Natural killer cell treated with Interleukin-12 subunit alpha and Interleukin-12 subunit beta and Interleukin-15 and Interleukin-18, amount 100 ng/mL, for 72 hours (primary cell): ENCODE measurements around the gene MYL5. TPM values are rescaled to one million over a fixed set of nuclear protein-coding genes. Genes with fewer than 3 reads are reported as not detected.
"Not testable (repeated sequence)": the region's sequence is repeated elsewhere in the genome, so short reads cannot be mapped to it uniquely, and the experiment has no call there.

Experiments used
- ATAC-seq, 2 donors: fragments of 150-1000 bp; cut with Tn5 transposase in 1 of 2; sonication (Bioruptor Pico), chemical (Tn5 transposase) in 1 of 2; 2 replicates each; pipeline ENCODE4 v1.10.0; 2021
- DNase-seq: peaks from one replicate; pipeline ENCODE4 v3.0.0; 2022; ENCODE audit warnings: low spot score
- H3K27ac Mint-ChIP-seq, 2 donors: 1 replicate in 1 of 2; 2 replicates in 1 of 2; pipeline ENCODE4 v1.8.0; 2022; ENCODE audit warnings: mixed read lengths in 2 of 2, mild to moderate bottlenecking in 1 of 2, moderate library complexity in 1 of 2
- H3K27me3 Mint-ChIP-seq, 2 donors: 1 replicate in 1 of 2; 2 replicates in 1 of 2; pipeline ENCODE4 v1.8.0; 2022; ENCODE audit warnings: mixed read lengths in 2 of 2
- H3K36me3 Mint-ChIP-seq: one replicate; pipeline ENCODE4 v1.8.0; 2022; ENCODE audit warnings: mixed read lengths
- H3K4me1 Mint-ChIP-seq, 2 donors: 1 replicate in 1 of 2; 2 replicates in 1 of 2; pipeline ENCODE4 v1.8.0; 2022; ENCODE audit warnings: low read depth in 2 of 2, mixed read lengths in 2 of 2, mild to moderate bottlenecking in 1 of 2
- H3K4me3 Mint-ChIP-seq: one replicate; pipeline ENCODE4 v1.8.0; 2022; ENCODE audit warnings: mixed read lengths
- H3K9me3 Mint-ChIP-seq: 2 replicates; pipeline ENCODE4 v1.8.0; 2022; ENCODE audit warnings: mixed read lengths
- total RNA-seq, 2 donors: library from RNA; stranded (reverse); gene quantifications; one replicate each; pipeline ENCODE4 v1.2.3, GENCODE V29; 2022

The MYL5 gene
- total RNA-seq, 2 donors from 2014 or later = 13.5 to 24.6 TPM

DNA sequence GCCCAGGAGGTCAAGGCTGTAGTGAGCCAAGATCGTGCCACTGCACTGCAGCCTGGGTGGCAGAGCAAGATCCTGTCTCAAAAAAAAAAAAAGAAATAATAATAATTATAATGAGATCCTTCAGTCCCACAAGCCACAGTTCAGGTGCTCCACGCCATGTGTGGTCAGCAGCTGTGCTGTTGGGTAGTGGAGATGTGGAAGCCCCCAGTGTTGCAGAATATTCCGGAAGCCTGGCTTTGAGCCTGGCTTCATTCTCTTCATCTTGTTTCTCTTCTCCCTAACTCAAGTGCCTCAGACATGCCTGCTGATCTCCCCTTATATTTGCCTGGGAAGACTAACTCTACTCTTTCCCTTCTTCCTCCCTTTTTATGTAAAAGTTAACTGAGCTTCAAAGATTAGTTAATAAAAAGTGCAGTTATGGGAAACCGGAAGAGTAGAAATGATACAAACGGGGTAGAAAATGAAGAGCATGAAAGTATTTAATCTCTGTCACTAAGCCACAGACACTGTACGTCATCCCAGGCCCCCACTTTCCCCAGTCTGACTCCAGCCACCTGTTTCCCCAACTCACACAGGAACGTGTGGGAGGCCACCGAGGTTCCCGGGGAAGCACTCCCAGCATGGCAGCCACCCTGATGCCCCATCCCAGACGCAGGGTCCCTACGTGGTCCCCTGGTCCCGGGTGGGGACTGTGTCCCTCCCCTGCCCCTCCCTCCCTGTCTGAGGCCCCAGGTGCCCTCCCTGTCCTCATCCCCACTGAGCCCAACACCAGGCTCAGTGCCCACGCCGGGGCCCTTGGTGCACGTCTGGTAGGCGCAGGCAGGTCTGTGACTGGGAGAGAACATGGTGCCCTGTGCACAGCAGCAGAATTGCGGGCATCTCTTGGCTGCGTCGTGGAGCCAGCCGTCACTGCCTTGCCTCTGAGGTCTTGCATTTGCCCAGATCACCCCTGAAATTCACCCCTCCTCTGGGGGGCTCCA lies 55.3 kb downstream of the MYL5 start:
- ATAC-seq (no peak), DNase-seq (peak; percentile 34)
- H3K4me3 Mint-ChIP-seq = no peak overlapping the region
- H3K4me1 Mint-ChIP-seq = peaks cover 20 to 23% of the 10 kb centered on the region in 2 donors
- H3K27ac Mint-ChIP-seq = no peak overlapping the region
- no peaks in the 10 kb centered on the region for H3K9me3 Mint-ChIP-seq
- no peaks in the 10 kb centered on the region for H3K27me3 Mint-ChIP-seq
- peaks cover 4% of the 10 kb centered on the region for H3K36me3 Mint-ChIP-seq

DNA sequence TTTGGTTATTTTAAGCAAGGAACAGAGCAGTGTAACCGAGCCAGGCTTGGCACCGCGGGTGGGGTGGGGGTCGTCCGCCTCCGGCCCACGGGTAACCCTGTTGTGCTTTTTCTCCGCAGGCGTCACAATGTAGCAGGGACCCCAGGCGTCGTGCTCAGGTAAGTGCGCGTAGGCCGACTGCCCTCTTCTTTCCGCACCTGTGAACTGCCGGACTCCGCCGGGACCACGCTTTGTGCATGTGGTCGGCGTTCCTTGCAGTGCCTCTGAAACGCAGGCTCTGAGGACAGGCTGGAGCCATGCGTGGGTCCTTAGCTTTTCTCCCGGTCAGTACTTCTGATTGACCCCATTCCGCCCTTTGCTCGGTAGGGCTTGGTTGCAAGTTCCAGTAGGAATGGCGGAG lies 56.2 kb downstream of the MYL5 start:
- Mint-ChIP-seq H3K36me3 (peaks cover 4% of the 10 kb centered on the region), H3K4me1 (peaks cover 16 to 19% of the 10 kb centered on the region in 2 donors), H3K27me3 (no peaks in the 10 kb centered on the region), H3K4me3 (no peak overlapping the region), H3K27ac (no peak overlapping the region), H3K9me3 (no peaks in the 10 kb centered on the region)
- ATAC-seq (no peak), DNase-seq (peak; percentile 29)

DNA sequence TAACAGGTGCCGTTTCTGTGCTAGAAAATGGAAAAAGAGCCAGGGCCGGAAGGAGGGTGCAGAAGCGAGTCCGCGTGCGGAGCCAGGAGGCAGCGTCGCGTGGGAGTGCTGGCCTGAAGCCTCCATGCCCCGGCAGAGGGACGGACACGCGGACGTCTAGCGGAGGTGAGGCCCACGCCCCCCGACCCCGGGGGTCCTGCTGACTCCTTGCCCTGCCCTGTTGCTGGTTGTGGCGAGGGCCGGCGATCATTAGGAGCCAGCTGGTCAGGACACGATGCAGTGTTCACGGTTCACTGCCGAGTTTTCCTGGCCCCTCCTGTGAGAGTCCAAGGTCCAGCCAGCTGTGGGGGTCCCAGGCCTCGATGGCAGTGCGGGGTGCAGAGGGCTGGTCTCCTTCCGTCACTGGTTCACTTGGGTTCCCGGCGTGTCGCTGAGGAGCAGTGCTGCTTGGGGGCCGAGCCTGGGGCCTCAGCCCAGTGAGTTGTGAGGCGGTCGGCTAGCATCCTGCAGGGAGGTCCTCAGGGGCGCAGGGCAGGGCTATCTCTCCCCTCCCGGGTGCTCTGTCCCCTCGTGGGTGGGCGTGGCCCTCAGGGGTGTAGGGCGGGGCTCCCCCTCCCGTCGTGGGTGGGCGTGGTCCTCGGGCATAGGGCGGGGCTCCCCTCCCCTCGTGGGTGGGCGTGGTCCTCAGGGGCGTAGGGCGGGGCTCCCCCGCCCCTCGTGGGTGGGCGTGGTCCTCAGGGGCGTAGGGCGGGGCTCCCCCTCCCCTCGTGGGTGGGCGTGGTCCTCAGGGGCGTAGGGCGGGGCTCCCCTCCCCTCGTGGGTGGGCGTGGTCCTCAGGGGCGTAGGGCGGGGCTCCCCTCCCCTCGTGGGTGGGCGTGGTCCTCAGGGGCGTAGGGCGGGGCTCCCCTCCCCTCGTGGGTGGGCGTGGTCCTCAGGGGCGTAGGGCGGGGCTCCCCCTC lies 56.9 kb downstream of the MYL5 start:
- not testable (repeated sequence) for H3K9me3 Mint-ChIP-seq, H3K36me3 Mint-ChIP-seq, H3K27me3 Mint-ChIP-seq, H3K4me3 Mint-ChIP-seq, H3K27ac Mint-ChIP-seq, ATAC-seq
- peaks cover 16 to 19% of the 10 kb centered on the region in 2 donors for H3K4me1 Mint-ChIP-seq
- DNase-seq = peak; percentile 59

Other genes starting within 250 kb of the MYL5 start
- gene ZNF721, start 175.4 kb upstream of the MYL5 start, total RNA-seq = 10 to 100 TPM; 30.7 to 48.6 TPM
- 10 to 100 TPM; 56.4 to 74.8 TPM for gene PIGG, start 175.3 kb upstream of the MYL5 start, total RNA-seq
- gene TMEM271, start 98.2 kb upstream of the MYL5 start, total RNA-seq = not detected
- 10 to 100 TPM; 14.1 to 14.8 TPM for gene PDE6B, start 49.0 kb upstream of the MYL5 start, total RNA-seq
- gene ATP5ME, start 266 bp upstream of the MYL5 start, total RNA-seq = 100 to 1,000 TPM; 187 to 224 TPM
- 10 to 100 TPM; 10.5 to 15.9 TPM for gene SLC49A3, start 14.6 kb downstream of the MYL5 start, total RNA-seq
- gene PCGF3, start 31.3 kb downstream of the MYL5 start, total RNA-seq = 10 to 100 TPM; 50.6 to 54.3 TPM
- gene CPLX1, start 151.6 kb downstream of the MYL5 start, total RNA-seq = not detected